Measurements from ENCODE around the gene NGRN. TPM values are rescaled to one million over a fixed set of nuclear protein-coding genes. Genes with fewer than 3 reads are reported as not detected.

Gene NGRN
- total and polyA plus RNA-seq, 2 of the 4 experiments (the other 2 are of a cell fraction), result 39.6 to 46.2 TPM

DNA sequence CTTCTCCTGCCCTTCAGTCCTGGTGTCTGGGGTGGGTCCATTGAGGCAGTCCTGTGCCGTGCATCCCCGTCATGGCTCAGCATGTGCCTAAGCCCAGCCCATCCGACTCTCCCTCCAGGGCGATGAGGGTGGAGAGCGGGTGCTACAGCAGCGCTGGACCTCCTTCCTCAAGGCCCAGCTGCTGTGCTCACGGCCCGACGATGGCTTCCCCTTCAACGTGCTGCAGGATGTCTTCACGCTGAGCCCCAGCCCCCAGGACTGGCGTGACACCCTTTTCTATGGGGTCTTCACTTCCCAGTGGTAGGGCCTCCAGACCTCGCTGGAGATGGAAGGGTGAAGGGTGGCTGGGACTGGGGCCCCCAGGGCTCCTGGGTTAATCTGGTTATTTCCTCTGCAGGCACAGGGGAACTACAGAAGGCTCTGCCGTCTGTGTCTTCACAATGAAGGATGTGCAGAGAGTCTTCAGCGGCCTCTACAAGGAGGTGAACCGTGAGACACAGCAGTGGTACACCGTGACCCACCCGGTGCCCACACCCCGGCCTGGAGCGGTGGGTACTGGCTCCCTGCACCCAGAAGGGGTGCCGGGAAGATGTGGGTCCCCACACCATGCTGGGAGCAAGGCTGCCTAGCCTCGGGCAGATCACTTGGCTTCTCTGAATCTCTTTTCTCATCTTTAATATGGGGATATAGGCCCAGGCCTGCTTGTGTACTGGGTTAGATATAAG lies 41.9 kb upstream of the NGRN start:
- Histone ChIP-seq H4K5ac (ENCODE audit: low read depth, low read length) (no peak overlapping the region), H2AK5ac (ENCODE audit: low read depth, low read length) (no peak overlapping the region), H3K18ac (ENCODE audit: low read depth, low read length) (no peak overlapping the region), H3K23ac (ENCODE audit: low read depth, low read length) (no peak overlapping the region), H3K4me1 (ENCODE audit: control insufficient read depth, insufficient read depth, low read length) (peaks cover 3% of the 10 kb centered on the region; the same call in 1 of the 2 replicates), H2AFZ (replicated peaks; ENCODE audit: low read length, poor library complexity) (peak overlapping the region; percentile 56), H3K36me3 (ENCODE audit: control insufficient read depth, insufficient read depth, low read length) (peaks cover 39% of the 10 kb centered on the region), H3K9ac (ENCODE audit: low read depth, low read length) (no peak overlapping the region), H3K9me3 (ENCODE audit: control insufficient read depth, insufficient read depth, low read length) (no peaks in the 10 kb centered on the region), H4K91ac (ENCODE audit: insufficient read depth, low read depth, low read length) (no peak overlapping the region), H3K27me3 (ENCODE audit: control insufficient read depth, insufficient read depth, low read length) (no peaks in the 10 kb centered on the region), H3K79me1 (ENCODE audit: low read depth in 1 of 2, low read length in 2 of 2) (peaks cover 3 to 4% of the 10 kb centered on the region in 2 experiments; a peak in 3 of 4 replicates), H3K9me1 (ENCODE audit: insufficient read depth, low read length) (no peaks in the 10 kb centered on the region), H3K4me2 (ENCODE audit: low read depth, low read length) (no peak overlapping the region), H2BK120ac (ENCODE audit: low read depth, low read length) (no peak overlapping the region), H3K14ac (replicated peaks; ENCODE audit: low read depth, low read length) (no peak overlapping the region), H3K4me3 (ENCODE audit: insufficient read depth, low read depth, low read length) (no peak overlapping the region), H3K56ac (ENCODE audit: extremely low read depth, insufficient read depth, low read length) (no peak overlapping the region), H4K20me1 (ENCODE audit: insufficient read depth, low read length) (no peaks in the 10 kb centered on the region), H2BK15ac (ENCODE audit: low read depth, low read length) (no peak overlapping the region), H2BK5ac (ENCODE audit: low read depth, low read length, poor library complexity, severe bottlenecking) (no peak overlapping the region), H4K8ac (ENCODE audit: low read depth in 2 of 2, low read length in 2 of 2) (no peak overlapping the region), H3K27ac (ENCODE audit: insufficient read depth, low read length) (no peak overlapping the region), H2BK20ac (ENCODE audit: low read depth, low read length) (no peak overlapping the region), H3K4ac (ENCODE audit: low read depth, low read length) (no peak overlapping the region), H2AK9ac (replicated peaks; ENCODE audit: low read depth, low read length, poor library complexity) (no peak overlapping the region)
- ATAC-seq (ENCODE audit: low read depth) (no peak), DNase-seq (no peak)
- BruUV-seq (replicated peaks), result no TSS peak
- intact Hi-C loops (cut with micrococcal nuclease) (loop anchor here (10.0 kb wide), 1 partner anchor 139 kb away; no protein-coding TSS in a partner anchor), dilution Hi-C loops (cut with HindIII; ENCODE audit: low sequenced_read_pairs, unreplicated experiment) (no loop called here), in situ Hi-C loops (cut with MboI; ENCODE audit: low sequenced_read_pairs) (loop anchor here (10.0 kb wide), 1 partner anchor 329 kb away; the partner anchor contains the start of gene AP3S2)
- 90% methylated on average over 13 of the region's 22 CpGs; no CpG with 5 or more reads in 1 of the 2 experiments for WGBS, 2 experiments (ENCODE audit: extremely low coverage in 2 of 2, insufficient read length in 1 of 2)
- POLR2A ChIA-PET (ENCODE audit: unreplicated experiment), result no interaction called here
- CTCF ChIA-PET, result no interaction called here
- TF ChIP-seq FOS (IDR thresholded peaks at IDR 0.05; ENCODE audit: low read depth, low read length) (no peak), NFE2L2 (IDR thresholded peaks at IDR 0.05; ENCODE audit: low read depth, low read length) (no peak), ELK1 (IDR thresholded peaks at IDR 0.05; ENCODE audit: borderline replicate concordance, low read depth, low read length) (no peak), CEBPB (IDR thresholded peaks at IDR 0.05; ENCODE audit: low read depth, low read length) (no peak), MXI1 (IDR thresholded peaks at IDR 0.05; ENCODE audit: borderline replicate concordance, low read depth, low read length) (no peak), RCOR1 (IDR thresholded peaks at IDR 0.05; ENCODE audit: insufficient replicate concordance, low read length) (no peak), CHD1 (IDR thresholded peaks at IDR 0.05; ENCODE audit: low read depth, low read length) (no peak), RAD21 (IDR thresholded peaks at IDR 0.05; ENCODE audit: low read length) (no peak), BHLHE40 (IDR thresholded peaks at IDR 0.05; ENCODE audit: low read depth, low read length) (no peak), RFX5 (IDR thresholded peaks at IDR 0.05; ENCODE audit: low read depth, low read length) (no peak), USF2 (IDR thresholded peaks at IDR 0.05; ENCODE audit: low read depth, low read length) (no peak), SMC3 (IDR thresholded peaks at IDR 0.05; ENCODE audit: low read depth, low read length) (no peak), POLR2A (IDR thresholded peaks at IDR 0.05; ENCODE audit: low read depth, low read length) (no peak), CTCF (conservative IDR thresholded peaks at IDR 0.05; ENCODE audit: low read depth, low read length) (no peak), MAFK (IDR thresholded peaks at IDR 0.05; ENCODE audit: low read depth, low read length) (no peak)
